HEK293 (cell line): Measurements from ENCODE around the gene KLLN.
"Not testable (repeated sequence)": the region's sequence is repeated elsewhere in the genome, so short reads cannot be mapped to it uniquely, and the experiment has no call there.

Experiments
- CTCF ChIA-PET: fragments of 350-600 bp; formaldehyde crosslinking; extraction: SDS; loops from one replicate; lab custom pipeline; 2021; ENCODE audit warnings: antibody characterized with exemption; lab: Yijun Ruan, JAX
- POLR2A ChIA-PET: fragments of 300-600 bp; formaldehyde crosslinking; extraction: SDS; loops from one replicate; lab custom pipeline; 2020; ENCODE audit warnings: antibody characterized with exemption, inconsistent platforms; lab: Yijun Ruan, JAX
- H3K27ac ChIP-seq: fragments of 200-500 bp; sonication (Bioruptor generic); 2 replicates; pipeline ENCODE4 v1.5.1; 2014; ENCODE audit warnings: low read depth, low read length, control low read depth, inconsistent platforms; ENCODE audit errors: extremely low read depth
- H3K36me3 ChIP-seq, 2 experiments: fragments of 200-500 bp in 1 of 2; sonication (Bioruptor generic) in 1 of 2; 1 replicate in 1 of 2; 2 replicates in 1 of 2; pipeline ENCODE4 v1.5.1; 2014 to 2017; ENCODE audit warnings: inconsistent platforms in 2 of 2, low read length in 2 of 2; ENCODE audit not compliant: control insufficient read depth in 2 of 2, insufficient read depth in 1 of 2
- H3K4me1 ChIP-seq: fragments of 200-500 bp; sonication (Bioruptor generic); 2 replicates; pipeline ENCODE4 v1.5.1; 2014; ENCODE audit warnings: mild to moderate bottlenecking, low read length, inconsistent platforms; ENCODE audit not compliant: control insufficient read depth, insufficient read depth
- H3K4me3 ChIP-seq: 2 replicates; pipeline ENCODE4 v1.5.1; 2011; ENCODE audit warnings: low read depth, mild to moderate bottlenecking, control low read depth, low read length, moderate library complexity
- H3K9me3 ChIP-seq: fragments of 200-500 bp; sonication (Bioruptor generic); 2 replicates; pipeline ENCODE4 v1.5.1; 2014; ENCODE audit warnings: low read depth, low read length, inconsistent platforms; ENCODE audit not compliant: control insufficient read depth, insufficient read depth
- HOXD13 ChIP-seq: sonication (generic); formaldehyde crosslinking; IDR thresholded peaks from 2 replicates; pipeline ENCODE4 v1.8.0; 2022; ENCODE audit warnings: missing genetic modification reagents, borderline replicate concordance
- PATZ1 ChIP-seq: fragments of 450-650 bp; formaldehyde crosslinking; IDR thresholded peaks from 2 replicates; pipeline ENCODE4 v1.5.1; 2016; ENCODE audit warnings: missing biosample characterization, missing genetic modification characterization
- PBX3 ChIP-seq: sonication (generic); formaldehyde crosslinking; IDR thresholded peaks from 2 replicates; pipeline ENCODE4 v1.8.1; 2022; ENCODE audit warnings: mild to moderate bottlenecking, moderate library complexity, missing genetic modification reagents
- REPIN1 ChIP-seq: fragments of 450-650 bp; formaldehyde crosslinking; IDR thresholded peaks from 2 replicates; pipeline ENCODE4 v1.5.1; 2017; ENCODE audit warnings: missing biosample characterization, missing genetic modification characterization, low read depth
- SP7 ChIP-seq: fragments of 450-650 bp; formaldehyde crosslinking; IDR thresholded peaks from 2 replicates; pipeline ENCODE4 v1.5.1; 2016; ENCODE audit warnings: missing biosample characterization, missing genetic modification characterization
- YY1 ChIP-seq: fragments of 450-650 bp; formaldehyde crosslinking; IDR thresholded peaks from 2 replicates; pipeline ENCODE4 v1.5.1; 2018; ENCODE audit warnings: missing biosample characterization, missing genetic modification characterization
- ZBTB17 ChIP-seq: fragments of 450-650 bp; formaldehyde crosslinking; IDR thresholded peaks from 2 replicates; pipeline ENCODE4 v1.5.1; 2016; ENCODE audit warnings: missing biosample characterization, missing genetic modification characterization
- ZBTB7A ChIP-seq: fragments of 450-650 bp; formaldehyde crosslinking; IDR thresholded peaks from 2 replicates; pipeline ENCODE4 v1.5.1; 2016; ENCODE audit warnings: low read depth, missing biosample characterization, missing genetic modification characterization
- ZNF112 ChIP-seq: fragments of 450-650 bp; formaldehyde crosslinking; IDR thresholded peaks from 2 replicates; pipeline ENCODE4 v1.5.0; 2017; ENCODE audit warnings: missing biosample characterization, missing genetic modification characterization
- ZNF18 ChIP-seq: fragments of 450-650 bp; formaldehyde crosslinking; IDR thresholded peaks from 2 replicates; pipeline ENCODE4 v1.5.1; 2016; ENCODE audit warnings: missing biosample characterization, missing genetic modification characterization
- ZNF23 ChIP-seq: fragments of 450-650 bp; formaldehyde crosslinking; IDR thresholded peaks from 2 replicates; pipeline ENCODE4 v1.5.1; 2016; ENCODE audit warnings: missing biosample characterization, missing genetic modification characterization, borderline replicate concordance
- ZNF239 ChIP-seq: fragments of 450-650 bp; formaldehyde crosslinking; IDR thresholded peaks from 2 replicates; pipeline ENCODE4 v1.5.1; 2016; ENCODE audit warnings: missing biosample characterization, missing genetic modification characterization
- ZNF404 ChIP-seq: fragments of 450-650 bp; formaldehyde crosslinking; IDR thresholded peaks from 2 replicates; pipeline ENCODE4 v1.5.1; 2017; ENCODE audit warnings: missing biosample characterization, missing genetic modification characterization
- ZNF449 ChIP-seq: fragments of 450-650 bp; formaldehyde crosslinking; IDR thresholded peaks from 2 replicates; pipeline ENCODE4 v1.5.1; 2017; ENCODE audit warnings: missing biosample characterization, mild to moderate bottlenecking, missing genetic modification characterization, moderate library complexity
- ZNF629 ChIP-seq: fragments of 450-650 bp; formaldehyde crosslinking; IDR thresholded peaks from 2 replicates; pipeline ENCODE4 v1.5.1; 2017; ENCODE audit warnings: missing biosample characterization, missing genetic modification characterization
- ZNF645 ChIP-seq: fragments of 450-650 bp; formaldehyde crosslinking; IDR thresholded peaks from 2 replicates; pipeline ENCODE4; 2016; ENCODE audit warnings: missing biosample characterization, missing genetic modification characterization
- ZNF654 ChIP-seq: fragments of 450-650 bp; formaldehyde crosslinking; IDR thresholded peaks from 2 replicates; pipeline ENCODE4 v1.5.1; 2016; ENCODE audit warnings: low read depth, missing biosample characterization, missing genetic modification characterization
- ZNF692 ChIP-seq: fragments of 450-650 bp; formaldehyde crosslinking; IDR thresholded peaks from 2 replicates; pipeline ENCODE4 v1.5.1; 2016; ENCODE audit warnings: missing biosample characterization, missing genetic modification characterization
- ZNF701 ChIP-seq: fragments of 450-650 bp; formaldehyde crosslinking; IDR thresholded peaks from 2 replicates; pipeline ENCODE4 v1.5.1; 2016; ENCODE audit warnings: missing biosample characterization, missing genetic modification characterization
- ZNF707 ChIP-seq: fragments of 450-650 bp; formaldehyde crosslinking; IDR thresholded peaks from 2 replicates; pipeline ENCODE4 v1.5.1; 2016; ENCODE audit warnings: missing biosample characterization, missing genetic modification characterization
- ZNF843 ChIP-seq: fragments of 450-650 bp; formaldehyde crosslinking; IDR thresholded peaks from 2 replicates; pipeline ENCODE4 v1.5.1; 2016; ENCODE audit warnings: missing biosample characterization, missing genetic modification characterization
- ZSCAN16 ChIP-seq: fragments of 450-650 bp; formaldehyde crosslinking; IDR thresholded peaks from 2 replicates; pipeline ENCODE4 v1.5.1; 2016; ENCODE audit warnings: missing biosample characterization, missing genetic modification characterization

Gene KLLN

GRCh38 chr10:87847550-87847949 is 15.8 kb downstream of the KLLN start:
- H3K4me1 ChIP-seq = peaks cover 20% of the 10 kb centered on the region
- H3K4me3 ChIP-seq = no peak overlapping the region
- H3K9me3 ChIP-seq = no peaks in the 10 kb centered on the region
- no peaks in the 10 kb centered on the region for H3K36me3 ChIP-seq
- no peak overlapping the region for H3K27ac ChIP-seq
- ChIA-PET POLR2A (no interaction called here), CTCF (interaction anchor here (0.6 kb wide), 1 partner anchor 26 kb away, joined by 3 read pairs; no protein-coding TSS in a partner anchor)
- TF ChIP-seq ZNF629 (tag by site-specific recombination) = 0 out of 2 replicates have a peak, but pooled peaks have one; percentile 48
- TF ChIP-seq ZNF404 (tag by site-specific recombination) = no peak
- peak; percentile 53; the same call in 1 of the 2 replicates for TF ChIP-seq SP7 (tag by site-specific recombination)
- TF ChIP-seq ZNF701 (tag by site-specific recombination) = no peak

- peak; percentile 26; the same call in 1 of the 2 replicates for TF ChIP-seq ZBTB7A (tag by site-specific recombination)
- not testable (repeated sequence) for H3K9me3 ChIP-seq, H3K27ac ChIP-seq, H3K36me3 ChIP-seq, H3K4me3 ChIP-seq
- peaks cover 20% of the 10 kb centered on the region for H3K4me1 ChIP-seq
- CTCF ChIA-PET = interaction anchor here (0.5 to 2.4 kb wide), 6 partner anchors 13 to 964 kb away, joined by 3 to 11 read pairs (median 4); no protein-coding TSS in a partner anchor
- POLR2A ChIA-PET = interaction anchor here (0.7 to 2.2 kb wide), 4 partner anchors 16 to 680 kb away, joined by 3 to 29 read pairs (median 14); partner anchors contain the start of genes ATAD1, KLLN and PTEN
Observed at GRCh38 chr10:87846711-87847110, 16.6 kb downstream of the KLLN start.

- CTCF ChIA-PET = interaction anchor here (0.5 to 2.4 kb wide), 9 partner anchors 13 to 965 kb away, joined by 3 to 11 read pairs (median 3); no protein-coding TSS in a partner anchor
- Histone ChIP-seq H3K4me3 (no peak overlapping the region), H3K9me3 (no peaks in the 10 kb centered on the region), H3K36me3 (no peaks in the 10 kb centered on the region), H3K27ac (no peak overlapping the region), H3K4me1 (peaks cover 20% of the 10 kb centered on the region)
- POLR2A ChIA-PET = interaction anchor here (0.7 to 2.2 kb wide), 5 partner anchors 16 to 680 kb away, joined by 3 to 29 read pairs (median 5); partner anchors contain the start of genes ATAD1, KLLN and PTEN
- TF ChIP-seq REPIN1 (tag by site-specific recombination) = no peak; the same call in 1 of the 2 replicates
- no peak for TF ChIP-seq ZNF112 (tag by site-specific recombination)
- TF ChIP-seq ZNF654 (tag by site-specific recombination) = peak; percentile 42
- TF ChIP-seq ZNF707 (tag by site-specific recombination) = no peak
- no peak for TF ChIP-seq PBX3 (CRISPR knock-in tag)
- TF ChIP-seq ZNF843 (tag by site-specific recombination) = peak; percentile 99
- peak; percentile 79; the same call in 1 of the 2 replicates for TF ChIP-seq ZNF239 (tag by site-specific recombination)
- TF ChIP-seq ZNF23 (tag by site-specific recombination) = no peak
- no peak for TF ChIP-seq YY1 (tag by site-specific recombination)
- peak; percentile 93 for TF ChIP-seq PATZ1 (tag by site-specific recombination)
- no peak for TF ChIP-seq ZNF449 (tag by site-specific recombination)
- no peak for TF ChIP-seq ZSCAN16 (tag by site-specific recombination)
- no peak for TF ChIP-seq ZNF18 (tag by site-specific recombination)
- peak; percentile 89 for TF ChIP-seq ZBTB17 (tag by site-specific recombination)
- TF ChIP-seq ZNF645 (tag by site-specific recombination) = no peak
- peak; percentile 74; the same call in 1 of the 2 replicates for TF ChIP-seq HOXD13 (CRISPR knock-in tag)
- peak; percentile 86 for TF ChIP-seq ZNF692 (tag by site-specific recombination)
Observed at GRCh38 chr10:87846023-87846422, 17.3 kb downstream of the KLLN start.
